Muscle of back (tissue), 11 donors: ENCODE results near the gene COMMD3. TPM values are rescaled to one million over a fixed set of nuclear protein-coding genes. Genes with fewer than 3 reads are reported as not detected.

ENCODE experiments used
- DNase-seq, 3 donors: peaks; one replicate each; pipeline versions ENCODE4 v3.0.0 to v3.0.0-alpha.2; 2013
- polyA plus RNA-seq, 10 donors: library from polyadenylated mRNA; unstranded; fragments of 120-200 nt; gene quantifications; one replicate each; pipeline ENCODE4 v1.2.1, GENCODE V29; 2013; ENCODE audit not compliant: insufficient read length in 10 of 10

COMMD3 gene
- polyA plus RNA-seq, 10 donors, result 63.8 to 77.6 (median 69.1) TPM

GRCh38 chr10:22364407-22365140, 48.4 kb downstream of the COMMD3 start:
- DNase-seq, result no peak

- no peak for DNase-seq
Measured at GRCh38 chr10:22365233-22365632, 49.0 kb downstream of the COMMD3 start.

GRCh38 chr10:22365644-22366434, 49.7 kb downstream of the COMMD3 start:
- peak in 1 of 3 donors; percentile 17 for DNase-seq

GRCh38 chr10:22366435-22366703, 50.2 kb downstream of the COMMD3 start:
- DNase-seq, result no peak

- no peak for DNase-seq
Measured at GRCh38 chr10:22366771-22367170, 50.6 kb downstream of the COMMD3 start.

GRCh38 chr10:22367471-22367870, 51.3 kb downstream of the COMMD3 start:
- DNase-seq, result no peak

- no peak for DNase-seq
Measured at GRCh38 chr10:22368402-22368801, 52.2 kb downstream of the COMMD3 start.

GRCh38 chr10:22368981-22369380, 52.8 kb downstream of the COMMD3 start:
- no peak for DNase-seq

- no peak for DNase-seq
Measured at GRCh38 chr10:22369434-22370072, 53.4 kb downstream of the COMMD3 start.

Other genes starting within 250 kb of the COMMD3 start
- not detected for gene EBLN1, start 98.4 kb upstream of the COMMD3 start, polyA plus RNA-seq
- gene BMI1, start 4.7 kb downstream of the COMMD3 start, polyA plus RNA-seq, result 10 to 100 TPM; 39.6 to 65.1 (median 56.5) TPM
- 1 to 10 TPM; 2.8 to 9.0 (median 4.5) TPM for gene SPAG6, start 29.1 kb downstream of the COMMD3 start, polyA plus RNA-seq